Measurements from ENCODE around the gene WSB1.

The WSB1 gene

DNA sequence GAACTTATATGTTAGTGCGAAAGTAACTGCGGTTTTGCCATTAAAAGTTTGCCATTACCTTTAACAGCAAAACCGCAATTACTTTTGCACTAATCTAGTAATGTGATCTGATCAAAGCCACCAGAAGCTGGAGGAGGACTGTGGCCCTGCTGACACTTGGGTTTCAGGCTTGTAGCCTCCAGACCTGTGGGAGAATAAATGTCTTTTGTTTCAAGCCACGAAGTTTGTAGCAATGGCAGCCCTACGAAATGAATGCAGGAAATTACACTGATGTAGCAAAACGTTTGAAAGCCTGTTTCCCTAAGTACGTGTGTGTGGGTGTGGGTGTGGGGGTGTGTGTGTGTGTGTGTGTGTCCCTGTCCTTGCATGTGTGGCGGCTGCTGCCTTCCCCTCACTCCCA lies 66.6 kb downstream of the WSB1 start:
- DNase-seq (ENCODE audit: low spot score in 2 of 2), result no peak
- H3K27me3 Mint-ChIP-seq, result no peaks in the 10 kb centered on the region
- H3K4me1 Mint-ChIP-seq, result no peaks in the 10 kb centered on the region
- H3K36me3 Mint-ChIP-seq, result no peaks in the 10 kb centered on the region
- H3K4me3 Mint-ChIP-seq, result no peak overlapping the region
- no peak overlapping the region for H3K27ac Mint-ChIP-seq
- no peak for ATAC-seq (ENCODE audit: low read depth)
- no peaks in the 10 kb centered on the region for H3K9me3 Mint-ChIP-seq

DNA sequence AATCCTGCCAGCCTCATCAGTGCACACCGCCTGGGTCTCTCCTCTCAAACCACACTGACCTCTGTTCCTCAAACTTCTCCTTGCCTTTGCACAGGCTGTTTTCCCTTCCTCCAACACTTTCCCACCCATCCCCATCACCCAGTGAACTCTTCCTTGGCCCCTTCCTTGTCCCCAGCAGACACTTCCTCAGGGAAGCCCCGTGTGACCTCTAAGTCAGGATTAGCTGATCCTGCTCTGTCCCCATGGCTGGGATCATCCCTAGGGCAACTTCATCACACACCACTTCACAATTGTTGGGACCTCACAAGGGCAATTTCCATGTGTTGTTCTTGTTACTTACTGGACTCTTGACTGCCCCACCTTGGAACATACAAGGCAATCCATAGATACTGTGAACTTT lies 67.8 kb downstream of the WSB1 start:
- ATAC-seq (ENCODE audit: low read depth) (no peak), DNase-seq (ENCODE audit: low spot score in 2 of 2) (no peak)
- H3K9me3 Mint-ChIP-seq, result no peaks in the 10 kb centered on the region
- H3K27ac Mint-ChIP-seq, result no peak overlapping the region
- no peaks in the 10 kb centered on the region for H3K27me3 Mint-ChIP-seq
- H3K36me3 Mint-ChIP-seq, result no peaks in the 10 kb centered on the region
- no peaks in the 10 kb centered on the region for H3K4me1 Mint-ChIP-seq
- no peak overlapping the region for H3K4me3 Mint-ChIP-seq

DNA sequence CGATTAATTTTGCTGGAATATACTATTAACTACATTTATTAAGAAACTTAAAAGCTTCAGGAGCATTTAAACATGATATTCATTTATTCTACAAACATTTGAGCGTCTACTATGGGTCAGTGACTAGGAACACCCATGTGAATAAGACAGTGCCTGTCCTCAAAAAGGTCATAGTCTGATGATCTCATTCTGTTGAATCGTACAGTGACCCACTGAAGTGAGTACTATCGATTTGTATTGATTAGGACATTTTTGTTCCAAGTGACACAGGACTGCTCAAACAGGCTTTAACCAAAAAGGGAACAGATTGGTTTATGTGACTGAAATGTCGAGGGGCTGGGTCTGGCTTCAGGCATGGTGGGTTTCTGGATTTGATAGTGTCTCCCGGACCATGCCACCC lies 68.6 kb downstream of the WSB1 start:
- H3K4me3 Mint-ChIP-seq, result no peak overlapping the region

DNA sequence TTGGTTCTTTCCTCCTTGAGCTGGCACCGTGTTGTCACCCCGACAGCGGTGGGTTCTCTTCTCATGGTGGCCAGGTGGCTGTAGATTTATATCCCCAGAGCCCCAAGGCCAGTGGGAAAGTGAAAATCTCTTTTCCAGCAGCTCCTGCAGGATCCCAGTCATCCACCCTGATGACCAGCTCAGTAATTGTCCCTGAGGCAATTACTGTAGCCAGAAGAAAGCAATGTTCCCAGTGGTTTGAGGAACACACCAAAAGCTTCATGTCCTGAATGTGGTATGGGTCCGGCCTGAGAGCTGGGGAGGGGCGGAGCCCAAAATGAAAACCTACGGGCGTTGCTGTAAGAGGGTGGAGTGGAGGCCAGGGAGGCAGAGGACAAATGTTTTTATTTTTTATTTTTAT lies 69.0 kb downstream of the WSB1 start:
- Mint-ChIP-seq H3K4me1 (no peaks in the 10 kb centered on the region), H3K4me3 (no peak overlapping the region), H3K27ac (no peak overlapping the region), H3K9me3 (peaks cover 2% of the 10 kb centered on the region), H3K27me3 (no peaks in the 10 kb centered on the region), H3K36me3 (peaks cover 3% of the 10 kb centered on the region)
- DNase-seq (ENCODE audit: low spot score in 2 of 2), result no peak
- no peak for ATAC-seq (ENCODE audit: low read depth)

More for the DNA sequence above, 68.6 kb downstream of the WSB1 start:
- DNase-seq (ENCODE audit: low spot score in 2 of 2) (no peak), ATAC-seq (ENCODE audit: low read depth) (no peak)
- no peaks in the 10 kb centered on the region for H3K36me3 Mint-ChIP-seq
- H3K27ac Mint-ChIP-seq, result no peak overlapping the region
- H3K4me1 Mint-ChIP-seq, result no peaks in the 10 kb centered on the region
- H3K27me3 Mint-ChIP-seq, result no peaks in the 10 kb centered on the region
- no peaks in the 10 kb centered on the region for H3K9me3 Mint-ChIP-seq

DNA sequence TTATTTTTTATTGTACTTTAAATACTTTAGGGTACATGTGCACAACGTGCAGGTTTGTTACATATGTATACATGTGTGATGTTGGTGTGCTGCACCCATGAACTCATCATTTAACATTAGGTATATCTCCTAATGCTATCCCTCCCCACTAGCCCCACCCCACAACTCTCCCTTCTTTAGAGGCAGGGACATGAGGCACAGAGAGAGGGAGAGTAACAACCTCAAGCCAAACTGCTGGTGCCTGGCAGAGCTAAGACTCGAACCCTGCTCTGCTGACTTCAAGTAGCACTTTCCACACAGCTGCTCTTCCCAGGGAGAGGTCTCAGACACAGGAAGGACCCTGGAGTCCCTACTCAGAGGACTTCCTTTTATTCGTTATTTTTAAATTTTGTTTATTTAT lies 69.4 kb downstream of the WSB1 start:
- ATAC-seq (ENCODE audit: low read depth) (no peak), DNase-seq (ENCODE audit: low spot score in 2 of 2) (no peak)
- Mint-ChIP-seq H3K4me1 (no peaks in the 10 kb centered on the region), H3K9me3 (peaks cover 5% of the 10 kb centered on the region), H3K27ac (no peak overlapping the region), H3K36me3 (peaks cover 7% of the 10 kb centered on the region), H3K4me3 (no peak overlapping the region), H3K27me3 (no peaks in the 10 kb centered on the region)

All from memory B cell (primary cell).